ENCODE results near the gene ADGRV1.

ADGRV1 gene

DNA sequence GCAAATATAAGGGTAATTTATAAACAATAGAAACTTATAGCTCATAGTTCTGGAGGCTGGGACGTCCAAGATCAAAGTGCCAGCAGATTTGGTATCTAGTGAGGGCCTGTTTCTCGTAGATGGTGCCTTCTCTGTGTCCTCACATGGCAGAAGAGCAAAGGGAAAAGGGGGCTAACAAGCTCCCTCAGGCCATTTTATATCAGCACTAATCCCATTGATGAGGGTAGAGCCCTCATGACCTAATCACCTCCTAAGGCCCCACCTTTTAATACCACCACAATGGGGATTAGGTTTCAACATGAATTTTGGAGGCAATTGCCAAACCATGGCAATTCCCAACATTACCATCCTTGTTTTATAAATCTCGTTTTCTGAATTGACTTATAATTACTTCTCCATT lies 564.7 kb downstream of the ADGRV1 start:
- H2AFZ ChIP-seq (ENCODE audit: low read depth, low read length) = no peak overlapping the region
- H3K79me2 ChIP-seq (ENCODE audit: insufficient read depth, low read length) = no peaks in the 10 kb centered on the region
- H3K9ac ChIP-seq (ENCODE audit: low read depth, low read length) = no peak overlapping the region
- no peak overlapping the region for H3K4me3 ChIP-seq (ENCODE audit: low read depth in 1 of 2, low read length in 2 of 2)
- H3K9me3 ChIP-seq (ENCODE audit: insufficient read depth, low read length, severe bottlenecking) = no peaks in the 10 kb centered on the region
- no peaks in the 10 kb centered on the region for H4K20me1 ChIP-seq (ENCODE audit: insufficient read depth, low read length)
- H3K4me2 ChIP-seq (ENCODE audit: insufficient read depth, low read length) = no peak overlapping the region
- no peak overlapping the region for H3K27ac ChIP-seq (ENCODE audit: low read length)
- H3K27me3 ChIP-seq (ENCODE audit: insufficient read depth, low read length, poor library complexity) = no peaks in the 10 kb centered on the region
- no peak for TF ChIP-seq EZH2 (IDR thresholded peaks at IDR 0.05; ENCODE audit: borderline replicate concordance, low read depth, low read length, severe bottlenecking)
- TF ChIP-seq, protein P1, sequence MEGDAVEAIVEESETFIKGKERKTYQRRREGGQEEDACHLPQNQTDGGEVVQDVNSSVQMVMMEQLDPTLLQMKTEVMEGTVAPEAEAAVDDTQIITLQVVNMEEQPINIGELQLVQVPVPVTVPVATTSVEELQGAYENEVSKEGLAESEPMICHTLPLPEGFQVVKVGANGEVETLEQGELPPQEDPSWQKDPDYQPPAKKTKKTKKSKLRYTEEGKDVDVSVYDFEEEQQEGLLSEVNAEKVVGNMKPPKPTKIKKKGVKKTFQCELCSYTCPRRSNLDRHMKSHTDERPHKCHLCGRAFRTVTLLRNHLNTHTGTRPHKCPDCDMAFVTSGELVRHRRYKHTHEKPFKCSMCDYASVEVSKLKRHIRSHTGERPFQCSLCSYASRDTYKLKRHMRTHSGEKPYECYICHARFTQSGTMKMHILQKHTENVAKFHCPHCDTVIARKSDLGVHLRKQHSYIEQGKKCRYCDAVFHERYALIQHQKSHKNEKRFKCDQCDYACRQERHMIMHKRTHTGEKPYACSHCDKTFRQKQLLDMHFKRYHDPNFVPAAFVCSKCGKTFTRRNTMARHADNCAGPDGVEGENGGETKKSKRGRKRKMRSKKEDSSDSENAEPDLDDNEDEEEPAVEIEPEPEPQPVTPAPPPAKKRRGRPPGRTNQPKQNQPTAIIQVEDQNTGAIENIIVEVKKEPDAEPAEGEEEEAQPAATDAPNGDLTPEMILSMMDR (IDR thresholded peaks at IDR 0.05; ENCODE audit: borderline replicate concordance, extremely low read depth, low read length, poor library complexity, severe bottlenecking) = no peak
- H3K4me1 ChIP-seq (ENCODE audit: insufficient read depth, low read length) = no peaks in the 10 kb centered on the region
- DNase-seq = no peak
- H3K36me3 ChIP-seq (ENCODE audit: insufficient read depth, low read length) = no peaks in the 10 kb centered on the region
- ATAC-seq (ENCODE audit: insufficient read depth, low read depth) = no peak

DNA sequence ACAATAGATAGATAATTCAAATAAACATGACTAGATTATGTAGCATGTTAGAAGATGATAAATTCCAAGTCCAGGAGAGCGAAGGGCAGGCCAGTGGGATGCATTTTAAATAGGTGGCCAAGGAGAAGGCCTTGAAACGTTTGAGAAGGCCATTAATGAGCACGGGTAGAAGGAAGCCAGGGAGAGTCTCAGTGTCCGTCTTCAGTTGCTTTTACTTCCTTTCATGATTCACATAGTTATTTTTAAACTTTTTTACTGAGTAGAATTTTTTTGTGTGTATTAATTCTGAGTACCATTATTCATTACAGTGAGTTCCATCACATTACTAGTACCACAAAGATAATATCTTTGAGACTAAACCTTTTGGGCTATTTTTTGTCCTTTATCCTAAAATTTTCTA lies 565.3 kb downstream of the ADGRV1 start:
- Histone ChIP-seq H3K4me3 (ENCODE audit: low read depth in 1 of 2, low read length in 2 of 2) (no peak overlapping the region), H3K9ac (ENCODE audit: low read depth, low read length) (no peak overlapping the region), H3K79me2 (ENCODE audit: insufficient read depth, low read length) (no peaks in the 10 kb centered on the region), H3K9me3 (ENCODE audit: insufficient read depth, low read length, severe bottlenecking) (no peaks in the 10 kb centered on the region), H3K27ac (ENCODE audit: low read length) (no peak overlapping the region), H3K27me3 (ENCODE audit: insufficient read depth, low read length, poor library complexity) (no peaks in the 10 kb centered on the region), H4K20me1 (ENCODE audit: insufficient read depth, low read length) (no peaks in the 10 kb centered on the region), H3K4me2 (ENCODE audit: insufficient read depth, low read length) (no peak overlapping the region), H3K4me1 (ENCODE audit: insufficient read depth, low read length) (no peaks in the 10 kb centered on the region), H2AFZ (ENCODE audit: low read depth, low read length) (no peak overlapping the region), H3K36me3 (ENCODE audit: insufficient read depth, low read length) (no peaks in the 10 kb centered on the region)
- no peak for TF ChIP-seq EZH2 (IDR thresholded peaks at IDR 0.05; ENCODE audit: borderline replicate concordance, low read depth, low read length, severe bottlenecking)
- TF ChIP-seq, protein P1 (IDR thresholded peaks at IDR 0.05; ENCODE audit: borderline replicate concordance, extremely low read depth, low read length, poor library complexity, severe bottlenecking) = no peak
- DNase-seq = no peak
- no peak for ATAC-seq (ENCODE audit: insufficient read depth, low read depth)

DNA sequence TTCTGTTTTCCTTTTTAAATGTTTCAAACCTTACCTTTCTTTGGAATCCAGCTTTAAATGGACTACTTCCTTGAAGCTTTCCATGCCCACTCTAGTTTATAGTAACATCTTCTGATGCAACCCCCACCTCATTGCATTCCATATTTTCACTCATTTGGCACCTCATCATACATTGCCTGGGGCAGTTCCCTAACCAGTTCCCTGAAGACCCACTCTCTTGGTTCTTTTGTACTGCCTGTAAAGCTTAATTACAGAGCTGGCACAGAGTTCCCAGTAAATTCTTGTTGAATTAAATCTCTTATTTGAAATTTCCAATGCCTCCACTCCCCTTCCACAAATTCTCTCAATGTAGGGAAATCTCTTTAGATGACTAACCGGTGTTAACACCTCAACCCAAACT lies 567.3 kb downstream of the ADGRV1 start:
- Histone ChIP-seq H3K27ac (ENCODE audit: low read length) (no peak overlapping the region), H3K27me3 (ENCODE audit: insufficient read depth, low read length, poor library complexity) (no peaks in the 10 kb centered on the region), H3K4me2 (ENCODE audit: insufficient read depth, low read length) (no peak overlapping the region), H3K9ac (ENCODE audit: low read depth, low read length) (no peak overlapping the region), H3K9me3 (ENCODE audit: insufficient read depth, low read length, severe bottlenecking) (no peaks in the 10 kb centered on the region), H3K4me3 (ENCODE audit: low read depth in 1 of 2, low read length in 2 of 2) (no peak overlapping the region), H3K79me2 (ENCODE audit: insufficient read depth, low read length) (no peaks in the 10 kb centered on the region), H4K20me1 (ENCODE audit: insufficient read depth, low read length) (no peaks in the 10 kb centered on the region), H2AFZ (ENCODE audit: low read depth, low read length) (no peak overlapping the region), H3K36me3 (ENCODE audit: insufficient read depth, low read length) (no peaks in the 10 kb centered on the region), H3K4me1 (ENCODE audit: insufficient read depth, low read length) (no peaks in the 10 kb centered on the region)
- ATAC-seq (ENCODE audit: insufficient read depth, low read depth) = no peak
- TF ChIP-seq EZH2 (IDR thresholded peaks at IDR 0.05; ENCODE audit: borderline replicate concordance, low read depth, low read length, severe bottlenecking) = no peak
- TF ChIP-seq, protein P1 (IDR thresholded peaks at IDR 0.05; ENCODE audit: borderline replicate concordance, extremely low read depth, low read length, poor library complexity, severe bottlenecking) = no peak
- no peak for DNase-seq

DNA sequence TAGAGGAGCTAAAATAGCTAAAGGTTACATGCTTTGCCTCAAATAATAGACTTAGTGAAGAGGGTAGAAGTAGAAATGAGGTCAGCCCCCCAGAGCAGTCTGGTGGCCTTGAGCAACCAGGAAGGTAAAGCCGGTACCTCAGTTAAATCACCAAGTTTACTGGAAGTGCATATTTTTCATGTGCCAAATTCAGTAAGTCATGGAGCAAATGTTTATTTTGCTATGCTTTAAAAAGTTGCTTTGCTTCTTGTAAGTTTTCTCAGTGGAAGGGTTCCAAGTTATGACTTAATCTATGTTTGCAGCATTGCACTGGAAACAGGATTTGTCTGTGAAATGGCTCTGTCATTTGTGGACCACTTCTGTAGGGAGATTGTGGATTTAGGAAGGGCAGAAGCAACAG lies 567.9 kb downstream of the ADGRV1 start:
- no peak overlapping the region for H3K4me2 ChIP-seq (ENCODE audit: insufficient read depth, low read length)
- no peak for TF ChIP-seq EZH2 (IDR thresholded peaks at IDR 0.05; ENCODE audit: borderline replicate concordance, low read depth, low read length, severe bottlenecking)
- TF ChIP-seq, protein P1 (IDR thresholded peaks at IDR 0.05; ENCODE audit: borderline replicate concordance, extremely low read depth, low read length, poor library complexity, severe bottlenecking) = no peak
- no peak overlapping the region for H3K27ac ChIP-seq (ENCODE audit: low read length)

More for the DNA sequence above, 567.9 kb downstream of the ADGRV1 start:
- Histone ChIP-seq H2AFZ (ENCODE audit: low read depth, low read length) (no peak overlapping the region), H3K79me2 (ENCODE audit: insufficient read depth, low read length) (no peaks in the 10 kb centered on the region), H3K9ac (ENCODE audit: low read depth, low read length) (no peak overlapping the region), H4K20me1 (ENCODE audit: insufficient read depth, low read length) (no peaks in the 10 kb centered on the region), H3K9me3 (ENCODE audit: insufficient read depth, low read length, severe bottlenecking) (no peaks in the 10 kb centered on the region), H3K27me3 (ENCODE audit: insufficient read depth, low read length, poor library complexity) (no peaks in the 10 kb centered on the region), H3K36me3 (ENCODE audit: insufficient read depth, low read length) (no peaks in the 10 kb centered on the region), H3K4me1 (ENCODE audit: insufficient read depth, low read length) (no peaks in the 10 kb centered on the region), H3K4me3 (ENCODE audit: low read depth in 1 of 2, low read length in 2 of 2) (no peak overlapping the region)
- no peak for DNase-seq
- ATAC-seq (ENCODE audit: insufficient read depth, low read depth) = no peak

Data from DND-41 (cell line).